ENCODE results near the gene ARHGEF16.

The ARHGEF16 gene

DNA sequence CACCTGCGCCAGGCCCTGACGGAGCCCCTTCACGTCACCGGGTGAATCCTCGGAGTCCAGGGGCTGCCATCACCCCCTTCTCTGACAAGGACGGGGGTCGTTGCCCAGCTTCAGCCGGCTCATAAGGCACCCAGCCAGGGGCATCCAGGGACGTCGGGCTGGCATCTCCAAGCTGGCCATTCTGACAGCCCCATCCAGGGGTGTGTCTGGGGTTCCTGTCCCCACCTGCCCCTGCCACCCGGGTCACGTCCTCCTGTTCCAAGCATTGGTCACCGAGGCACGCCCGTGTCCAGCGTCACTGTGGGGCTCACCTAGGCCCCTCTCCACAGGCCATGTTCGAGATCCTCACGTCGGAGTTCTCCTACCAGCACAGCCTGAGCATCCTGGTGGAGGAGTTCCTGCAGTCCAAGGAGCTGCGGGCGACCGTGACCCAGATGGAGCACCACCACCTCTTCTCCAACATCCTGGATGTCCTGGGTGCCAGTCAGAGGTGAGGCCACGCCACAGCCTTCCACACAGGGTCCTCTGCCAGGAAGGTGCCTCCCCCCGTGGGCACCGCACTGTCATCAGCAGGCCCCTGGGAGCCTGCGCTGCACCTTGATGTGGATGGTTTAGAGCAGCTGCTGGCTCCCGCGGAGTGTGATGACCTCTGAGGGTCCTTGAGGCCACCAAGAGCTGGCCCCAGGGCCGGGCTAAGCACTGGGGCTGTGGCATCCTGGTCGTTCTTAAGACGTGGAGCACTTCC, 14.8 kb downstream of the ARHGEF16 start:
- peak; percentile 11 for DNase-seq

DNA sequence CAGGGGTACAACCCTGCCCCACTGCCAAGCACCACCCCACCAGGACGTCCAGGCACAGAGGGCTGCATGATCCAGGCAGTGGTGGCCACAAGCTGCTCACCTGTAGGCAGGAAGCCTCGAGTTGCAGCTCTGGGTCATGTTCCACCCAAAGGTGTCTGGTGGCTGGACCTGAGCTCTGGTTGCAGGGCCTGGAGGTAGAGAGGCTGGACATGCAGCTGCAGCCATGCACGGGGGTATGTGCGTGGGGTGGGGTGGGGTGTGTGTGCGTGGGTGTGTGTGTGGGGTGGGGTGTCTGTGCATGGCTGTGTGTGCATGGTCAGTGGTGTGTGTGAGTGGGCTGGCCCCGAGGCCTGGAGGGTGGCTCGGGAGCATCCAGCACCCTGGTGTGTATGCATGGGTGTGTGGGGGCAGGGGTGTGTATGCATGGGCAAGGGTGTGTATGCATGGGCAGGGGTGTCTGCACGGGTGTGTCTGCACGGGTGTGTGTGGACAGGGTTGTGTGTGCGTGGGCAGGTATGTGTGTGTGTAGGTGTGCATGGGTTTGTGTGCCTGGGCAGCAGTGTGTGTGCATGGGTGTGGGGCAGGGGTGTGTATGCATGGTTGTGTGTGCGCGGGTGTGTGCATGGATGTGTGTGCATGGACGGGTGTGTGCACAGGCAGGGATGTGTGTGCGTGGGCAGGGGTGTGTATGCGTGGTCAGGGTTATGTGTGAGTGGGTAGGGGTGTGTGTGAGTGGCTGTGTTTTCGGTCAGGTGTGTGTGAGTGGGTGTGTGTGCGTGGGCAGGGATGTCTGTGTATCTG, 15.6 kb downstream of the ARHGEF16 start:
- peak; percentile 14 for DNase-seq

DNA sequence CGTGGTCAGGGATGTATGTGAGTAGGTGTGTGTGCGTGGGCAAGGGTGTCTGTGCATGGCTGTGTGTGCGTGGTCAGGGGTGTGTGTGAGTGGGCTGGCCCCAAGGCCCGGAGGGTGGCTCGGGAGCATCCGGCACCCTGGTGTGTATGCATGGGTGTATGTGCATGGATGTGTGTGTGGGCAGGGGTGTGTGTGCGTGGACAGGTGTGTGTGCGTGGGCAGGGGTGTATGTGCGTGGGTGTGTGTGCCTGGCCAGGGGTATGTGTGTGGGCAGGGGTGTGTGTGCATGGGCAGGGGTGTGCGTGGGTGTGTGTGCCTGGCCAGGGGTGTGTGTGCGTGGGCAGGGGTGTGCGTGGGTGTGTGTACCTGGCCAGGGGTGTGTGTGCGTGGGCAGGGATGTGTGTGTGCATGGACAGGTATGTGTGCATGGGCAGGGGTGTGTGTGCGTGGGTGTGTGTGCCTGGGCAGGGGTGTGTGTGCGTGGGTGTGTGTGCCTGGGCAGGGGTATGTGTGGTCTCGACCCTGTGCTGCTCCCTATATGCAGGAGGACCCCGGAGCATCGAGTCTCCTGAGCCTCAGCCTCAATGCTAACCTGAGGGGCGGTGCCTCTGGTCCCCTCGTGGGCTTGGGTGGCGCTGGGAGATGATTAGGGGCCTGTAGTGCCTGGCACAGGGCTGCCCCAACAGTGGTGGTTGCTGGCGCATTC, 16.3 kb downstream of the ARHGEF16 start:
- no peak for DNase-seq

GRCh38 chr1:3471356-3472087, 17.1 kb downstream of the ARHGEF16 start:
- DNase-seq = no peak

- no peak for DNase-seq
Measured at GRCh38 chr1:3472088-3472850, 17.8 kb downstream of the ARHGEF16 start.

- DNase-seq = no peak
Measured at GRCh38 chr1:3472906-3473305, 18.4 kb downstream of the ARHGEF16 start.

DNA sequence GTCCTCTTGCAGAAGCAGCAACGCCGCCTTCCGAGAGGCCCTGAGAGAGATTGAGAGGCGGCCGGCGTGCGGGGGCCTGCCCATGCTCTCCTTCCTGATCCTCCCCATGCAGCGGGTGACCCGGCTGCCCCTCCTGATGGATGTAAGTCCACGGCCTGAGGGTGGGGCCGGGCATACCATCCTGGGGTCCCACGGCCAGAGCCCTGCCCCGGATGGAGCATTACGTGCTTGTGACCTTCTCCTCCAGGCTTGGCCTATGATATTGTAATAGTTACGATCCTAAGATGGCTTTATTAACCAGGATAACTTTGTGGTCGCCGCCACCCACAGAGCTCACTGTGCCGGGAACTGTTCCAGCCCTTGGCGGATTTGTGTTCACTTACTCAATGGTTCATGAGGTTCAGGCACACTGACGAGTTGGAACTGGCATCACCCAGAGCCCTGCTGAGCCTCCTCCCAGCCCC, 18.9 kb downstream of the ARHGEF16 start:
- no peak for DNase-seq

DNA sequence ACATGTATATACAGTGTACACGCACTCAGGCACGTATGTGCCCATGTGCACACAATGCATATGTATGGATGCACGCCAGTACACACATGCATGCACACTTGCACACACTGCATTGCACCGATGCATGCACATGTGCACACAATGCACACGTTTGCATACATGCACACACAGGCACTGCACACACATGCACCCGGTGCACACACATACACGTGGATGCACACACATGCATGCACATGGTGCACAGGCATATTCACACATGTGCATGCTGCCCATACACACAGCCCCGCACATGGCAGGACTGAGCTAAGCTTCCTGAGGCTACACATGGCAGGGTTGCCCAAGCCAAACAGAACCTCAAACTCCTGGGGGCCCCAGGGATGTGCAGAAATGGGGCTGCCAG, 19.6 kb downstream of the ARHGEF16 start:
- no peak for DNase-seq

DNA sequence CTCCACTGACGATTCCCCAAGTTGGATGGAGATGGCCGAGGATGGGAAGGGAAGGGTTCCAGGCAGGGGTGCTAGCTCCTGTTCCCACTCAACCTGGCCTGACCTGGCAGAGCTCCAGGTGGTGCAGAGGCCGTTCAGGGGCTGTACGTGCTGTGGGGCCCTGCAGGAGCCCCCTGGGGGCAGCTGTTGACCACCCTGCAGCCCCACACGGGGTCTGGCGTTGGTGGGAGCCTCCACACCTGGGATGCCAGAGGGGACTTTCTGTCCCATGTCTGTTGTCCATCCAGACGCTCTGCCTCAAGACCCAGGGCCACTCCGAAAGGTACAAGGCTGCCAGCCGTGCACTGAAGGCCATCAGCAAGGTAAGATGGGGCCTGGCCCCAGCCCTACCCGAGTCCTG, 20.0 kb downstream of the ARHGEF16 start:
- no peak for DNase-seq

DNA sequence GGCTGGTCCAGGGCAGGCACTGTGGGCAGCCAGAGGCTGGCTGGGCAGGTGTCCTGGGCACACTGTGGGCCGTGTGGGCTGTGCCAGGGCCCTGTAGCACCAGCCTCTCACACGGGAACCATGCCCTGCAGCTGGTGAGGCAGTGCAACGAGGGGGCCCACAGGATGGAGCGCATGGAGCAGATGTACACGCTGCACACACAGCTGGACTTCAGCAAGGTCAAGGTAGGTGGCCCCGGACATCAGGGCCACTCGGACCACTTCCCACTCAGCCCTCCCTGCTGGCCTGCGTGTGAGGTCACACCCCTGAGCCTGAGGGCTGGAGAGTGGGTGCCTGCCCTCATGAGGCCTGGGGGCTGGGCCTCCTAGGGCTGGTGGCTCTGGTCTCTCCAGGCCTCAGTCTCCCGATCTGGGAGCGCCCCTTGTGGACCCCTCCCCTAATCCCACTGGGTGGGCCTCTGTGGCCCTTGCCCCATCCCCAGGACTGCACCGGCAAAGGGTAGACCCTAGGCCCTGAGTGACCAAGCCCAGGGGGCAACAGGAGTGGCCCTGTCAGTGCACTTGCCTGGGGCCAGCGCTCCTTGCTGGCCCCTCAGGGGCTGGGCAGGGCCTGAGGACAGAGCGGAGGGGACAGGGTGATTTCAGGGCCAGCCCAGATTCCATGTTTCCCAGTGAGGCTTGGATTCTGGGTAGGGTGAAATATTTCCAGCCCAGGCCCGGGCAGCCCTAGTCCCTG, 21.5 kb downstream of the ARHGEF16 start:
- no peak for DNase-seq

DNA sequence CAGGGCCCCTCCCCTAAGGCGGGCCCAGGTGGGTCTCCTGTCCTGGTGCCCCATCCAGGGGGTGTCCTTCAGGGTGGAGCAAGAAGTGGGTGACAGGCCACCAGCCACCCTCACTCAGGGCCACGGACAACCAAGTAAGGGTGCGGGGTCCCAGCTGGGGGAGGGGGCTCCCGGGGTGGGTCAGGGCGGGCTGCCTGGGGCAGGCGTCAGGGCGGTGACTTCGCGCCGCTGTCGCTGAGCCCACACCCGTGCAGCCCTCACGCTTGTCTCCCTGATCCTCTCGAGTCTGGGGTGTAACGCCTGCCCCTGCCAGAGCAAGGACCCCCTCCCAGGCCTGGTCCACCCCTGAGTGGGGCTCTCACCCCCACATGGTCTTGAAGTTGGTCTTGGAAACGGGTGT, 22.2 kb downstream of the ARHGEF16 start:
- DNase-seq = no peak

DNA sequence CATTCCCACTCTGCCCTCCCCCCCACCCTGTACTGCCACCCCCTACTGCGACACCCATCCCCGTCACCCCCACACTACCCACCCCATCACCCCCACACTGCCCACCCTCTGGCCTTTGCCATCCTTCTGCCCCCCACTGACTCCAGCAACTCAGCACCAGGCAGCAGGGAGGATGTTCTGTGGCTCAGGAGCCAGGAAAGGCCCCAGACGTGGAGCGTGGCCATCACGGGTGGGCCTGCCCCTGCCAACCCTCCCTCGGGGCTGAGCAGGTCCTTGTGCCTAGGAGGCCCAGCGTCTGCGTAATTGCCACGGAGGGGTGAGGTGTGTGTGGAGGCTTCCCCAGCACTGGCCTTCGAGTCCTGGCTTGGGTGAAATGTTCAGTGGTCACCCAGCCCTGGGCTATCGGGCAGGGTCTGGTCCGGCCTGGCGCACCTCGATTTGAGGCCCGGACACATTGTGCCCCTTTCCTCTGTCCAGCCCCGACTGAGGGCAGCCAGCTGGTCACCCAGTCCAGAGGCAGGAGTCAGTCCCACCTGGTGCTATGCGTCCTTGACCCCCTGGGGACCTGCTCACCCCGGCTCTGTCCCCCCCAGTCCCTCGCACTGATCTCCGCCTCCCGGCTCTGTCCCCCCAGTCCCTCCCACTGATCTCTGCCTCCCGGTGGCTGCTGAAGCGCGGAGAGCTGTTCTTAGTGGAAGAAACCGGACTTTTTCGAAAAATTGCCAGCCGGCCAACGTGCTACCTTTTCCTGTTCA, 23.0 kb downstream of the ARHGEF16 start:
- no peak for DNase-seq

DNA sequence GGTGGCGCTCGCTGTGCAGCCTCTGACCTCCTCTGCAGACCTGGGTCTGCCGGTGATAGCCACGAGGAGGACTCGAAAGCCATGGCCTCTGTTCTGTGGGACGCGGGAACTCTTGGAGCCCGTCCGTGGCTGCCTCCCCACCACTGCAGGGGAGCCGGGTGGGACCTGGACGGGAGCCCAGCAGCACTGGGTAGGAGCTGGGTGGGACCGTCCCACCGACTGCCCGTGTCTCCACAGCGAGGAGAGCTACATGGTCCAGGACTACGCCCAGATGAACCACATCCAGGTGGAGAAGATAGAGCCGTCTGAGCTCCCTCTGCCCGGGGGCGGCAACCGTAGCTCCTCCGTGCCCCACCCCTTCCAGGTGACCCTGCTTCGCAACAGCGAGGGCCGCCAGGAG, 23.7 kb downstream of the ARHGEF16 start:
- no peak for DNase-seq

GRCh38 chr1:3479511-3480368, 25.3 kb downstream of the ARHGEF16 start:
- DNase-seq = no peak

DNA sequence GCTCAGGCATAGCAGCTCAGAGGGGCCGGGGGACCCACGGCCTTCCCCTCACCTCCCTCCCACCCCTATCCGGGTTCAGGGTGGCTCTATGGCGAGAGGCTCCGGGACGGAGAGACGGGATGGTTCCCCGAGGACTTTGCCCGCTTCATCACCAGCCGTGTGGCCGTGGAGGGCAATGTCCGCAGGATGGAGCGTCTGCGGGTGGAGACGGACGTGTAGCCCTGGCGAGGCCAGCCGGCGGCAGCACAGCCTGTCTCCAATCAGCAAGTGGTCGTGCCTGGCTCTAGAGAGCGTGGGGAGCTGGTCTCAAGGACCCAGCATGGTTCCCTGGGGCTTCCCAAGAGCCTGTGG, 25.9 kb downstream of the ARHGEF16 start:
- DNase-seq = no peak

DNA sequence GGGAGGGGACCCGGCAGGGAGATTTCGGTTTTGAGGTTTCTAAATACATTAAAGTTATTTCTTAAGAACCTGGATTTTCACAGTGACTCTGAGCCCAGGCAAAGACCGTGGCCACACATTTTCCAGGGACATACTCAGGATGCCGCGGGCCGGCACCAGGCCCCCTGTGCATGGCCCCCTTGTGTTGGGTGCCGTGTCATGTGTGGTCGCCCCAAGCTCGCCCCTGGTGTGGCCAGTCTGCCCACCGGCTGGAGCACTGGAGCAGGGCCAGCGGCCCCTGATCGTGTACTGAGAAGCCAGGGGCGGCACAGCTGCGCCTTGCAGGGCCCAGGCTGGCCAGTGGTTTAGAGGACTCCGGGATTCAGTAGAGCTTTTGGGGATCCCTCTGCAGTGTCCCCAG, 26.6 kb downstream of the ARHGEF16 start:
- DNase-seq = no peak

DNA sequence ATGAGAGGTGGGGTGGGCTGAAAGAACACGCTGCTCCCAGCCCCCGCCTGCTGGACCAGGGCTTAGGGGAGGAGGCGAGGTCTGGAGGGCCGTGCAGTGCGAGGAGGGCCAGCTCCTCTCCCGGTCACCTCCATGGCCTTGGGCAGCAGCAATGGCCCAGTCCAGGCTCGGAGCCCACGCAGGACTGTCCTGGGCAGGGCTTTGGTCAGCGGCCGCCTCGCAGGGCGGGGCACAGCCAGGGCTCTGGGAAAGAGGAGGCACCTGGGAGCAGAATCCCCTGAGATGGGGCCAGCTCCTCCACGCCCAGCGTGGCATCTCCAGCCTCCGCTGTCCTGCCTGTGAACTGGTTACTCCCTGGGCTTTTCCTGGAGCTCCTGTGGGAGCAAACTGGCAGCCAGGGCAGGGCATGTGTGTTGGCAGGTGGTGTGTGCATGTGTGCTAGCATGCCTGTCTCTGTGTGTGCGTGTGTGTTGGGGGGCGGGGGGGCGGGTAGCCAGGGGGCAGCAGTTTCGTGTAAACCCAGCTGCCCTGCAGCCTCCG, 27.4 kb downstream of the ARHGEF16 start:
- no peak for DNase-seq

DNA sequence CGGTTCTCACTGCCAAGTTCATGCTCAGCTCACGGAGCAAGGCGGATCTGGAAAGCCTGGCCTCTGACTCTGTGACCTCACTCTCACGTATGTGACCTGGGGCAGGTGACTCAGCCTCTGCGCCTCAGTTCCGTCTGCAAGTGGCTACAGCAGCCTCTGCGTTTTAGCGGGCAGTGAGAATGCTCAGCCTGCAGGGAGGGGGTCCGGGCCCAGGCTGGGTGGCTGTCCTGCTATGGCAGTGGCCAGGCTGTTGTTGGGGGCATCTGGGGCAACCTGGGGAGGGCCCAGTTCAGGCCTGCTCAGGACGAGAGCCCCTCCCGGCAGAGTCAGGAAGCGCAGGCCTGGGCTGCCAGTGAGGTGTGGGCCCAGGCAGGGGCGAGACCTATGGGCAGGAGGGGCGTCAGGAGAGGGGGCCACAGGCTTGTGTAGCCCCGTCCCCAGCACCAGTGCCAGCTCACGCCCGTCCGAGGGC, 27.9 kb downstream of the ARHGEF16 start:
- no peak for DNase-seq

GRCh38 chr1:3483380-3483779, 28.9 kb downstream of the ARHGEF16 start:
- DNase-seq = no peak

Data from activated CD8-positive, alpha-beta memory T cell treated with anti-CD3 and anti-CD28 coated beads, Interleukin-2, amount 50 U/mL, for 4 hours (primary cell).